ENCODE data around the gene IFNW1.

The IFNW1 gene

DNA sequence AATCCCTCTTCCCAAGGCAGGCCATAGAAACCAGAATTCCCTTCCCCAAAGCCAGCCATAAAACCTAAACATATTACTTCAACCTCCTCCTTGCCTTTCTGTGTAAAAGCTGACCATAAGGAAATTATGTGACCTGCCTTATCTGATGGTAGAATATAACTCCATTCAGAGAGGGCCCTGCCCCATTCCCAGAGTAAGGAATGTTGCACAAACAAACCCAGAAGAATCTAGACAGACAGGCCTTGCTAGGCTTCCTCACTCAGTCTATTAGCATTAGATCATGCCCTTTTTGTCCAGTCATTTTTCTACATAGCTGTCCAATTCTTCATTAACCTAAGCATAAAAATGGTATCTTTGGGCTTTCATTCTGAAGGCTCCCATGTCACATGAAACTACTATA is 46.1 kb downstream of the IFNW1 start:
- TF ChIP-seq EZH2 (IDR thresholded peaks at IDR 0.05) (no peak), POLR2AphosphoS5 (IDR thresholded peaks at IDR 0.05; ENCODE audit: borderline replicate concordance, low read depth, low read length) (no peak), FOXP2 (optimal IDR thresholded peaks at IDR 0.05; ENCODE audit: control extremely low read depth, extremely low read length, insufficient read depth) (no peak)
- Histone ChIP-seq H3K27ac (no peak overlapping the region), H3K36me3 (ENCODE audit: insufficient read depth, low read length) (no peaks in the 10 kb centered on the region), H3K4me3 (no peak overlapping the region), H3K9me3 (ENCODE audit: low read depth, low read length) (no peaks in the 10 kb centered on the region), H3K9ac (ENCODE audit: insufficient read length) (no peak overlapping the region)
- DNase-seq (ENCODE audit: low read depth, low spot score), result no peak
